G401 (cell line): ENCODE data around the gene ZSWIM1. TPM values are rescaled to one million over a fixed set of nuclear protein-coding genes. Genes with fewer than 3 reads are reported as not detected.

Source experiments
- DNase-seq: peaks from one replicate; pipeline ENCODE4 v3.0.0-alpha.2; 2015; ENCODE audit warnings: low spot score
- in situ Hi-C: cut with HindIII; loops from 2 replicates; pipeline ENCODE4 v1.10.0; 2016; ENCODE audit warnings: low sequenced_read_pairs, mixed read lengths
- total RNA-seq: library from RNA; depleted of rRNA; stranded (reverse); fragments of >200 nt; shearing (Covaris generic); gene quantifications from 2 replicates; pipeline ENCODE4 v1.2.3, GENCODE V29; 2014

Gene ZSWIM1
- total RNA-seq, 1 experiment from 2014 or later = 9.6 TPM

DNA sequence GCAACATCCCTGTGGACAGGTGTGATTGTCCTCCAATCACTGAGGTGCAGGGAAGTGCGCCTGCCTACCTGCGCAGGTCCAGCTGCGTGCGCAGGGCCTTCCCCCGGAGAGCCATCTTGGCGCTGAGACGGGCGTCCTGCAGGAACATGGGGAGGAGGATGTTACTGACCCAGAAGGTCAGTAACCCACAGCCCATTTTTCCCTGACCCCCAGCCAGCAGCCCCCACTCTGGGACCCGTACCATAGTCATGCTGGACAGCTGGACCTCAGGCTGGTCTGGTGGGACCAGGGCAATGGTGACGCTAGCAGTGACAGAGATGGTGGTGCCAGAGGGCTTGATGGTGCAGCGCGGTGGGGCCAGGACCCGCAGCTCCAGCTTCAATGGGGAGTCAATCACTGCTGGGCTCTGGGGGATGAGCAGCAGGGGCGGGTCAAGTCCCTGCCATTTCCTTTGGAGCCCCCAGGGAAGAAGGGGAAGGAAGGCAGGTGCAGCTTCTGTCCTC lies 21.2 kb downstream of the ZSWIM1 start:
- in situ Hi-C loops = no loop called here
- no peak for DNase-seq

DNA sequence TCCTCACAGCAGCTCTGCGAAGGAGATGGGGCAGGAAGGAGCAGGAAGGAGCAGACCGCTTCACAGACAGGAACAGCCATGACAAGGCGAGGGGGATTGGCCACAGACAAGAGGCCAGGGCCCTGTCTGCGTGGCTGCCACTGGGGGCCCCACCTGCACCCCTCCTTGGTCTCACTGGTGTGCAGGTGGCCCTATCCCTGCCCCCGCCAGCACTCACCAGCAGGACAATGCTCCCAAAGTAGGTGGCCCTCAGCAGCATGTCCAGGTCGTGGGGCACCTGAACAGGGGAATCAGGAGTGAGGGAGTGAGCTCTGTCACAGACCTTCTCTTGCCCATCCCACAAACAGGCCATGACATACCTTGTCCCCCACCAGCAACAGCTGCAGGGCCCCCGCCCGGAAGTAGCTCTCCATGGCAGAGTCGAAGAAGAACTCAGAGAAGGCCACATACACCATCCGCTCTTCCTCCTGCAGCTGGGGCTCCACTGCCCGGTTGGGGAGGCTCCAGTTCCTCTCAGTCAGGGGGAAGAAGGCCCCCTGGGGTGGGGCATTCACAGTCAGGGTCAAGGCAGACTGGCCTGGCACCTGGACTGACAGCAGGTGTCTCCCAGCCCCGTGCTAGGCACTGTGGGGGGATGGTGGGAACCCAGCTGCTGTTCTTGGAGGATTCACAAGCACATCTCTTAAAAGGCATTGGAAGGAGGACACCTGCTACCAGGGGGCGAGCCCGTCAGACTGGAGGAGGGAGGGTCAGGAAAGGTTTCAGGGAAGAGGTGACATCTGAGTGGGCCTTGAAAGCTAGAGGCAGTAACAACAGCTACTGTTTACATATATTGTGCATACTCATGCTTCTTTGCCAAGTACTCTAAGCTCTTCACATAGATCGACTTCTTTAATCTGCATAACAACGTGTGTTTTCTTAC lies 23.8 kb downstream of the ZSWIM1 start:
- DNase-seq = no peak
- in situ Hi-C loops = no loop called here

- in situ Hi-C loops = no loop called here
These were observed 24.6 kb downstream of the ZSWIM1 start for GRCh38 chr20:45905505-45906079.

GRCh38 chr20:45907219-45907948 lies 26.4 kb downstream of the ZSWIM1 start:
- DNase-seq = no peak
- in situ Hi-C loops = no loop called here

More at GRCh38 chr20:45905505-45906079, 24.6 kb downstream of the ZSWIM1 start:
- DNase-seq = no peak

GRCh38 chr20:45908084-45908483 lies 27.1 kb downstream of the ZSWIM1 start:
- in situ Hi-C loops = no loop called here
- no peak for DNase-seq

- no peak for DNase-seq
- in situ Hi-C loops = no loop called here
These were observed 28.3 kb downstream of the ZSWIM1 start for GRCh38 chr20:45909336-45909808.

DNA sequence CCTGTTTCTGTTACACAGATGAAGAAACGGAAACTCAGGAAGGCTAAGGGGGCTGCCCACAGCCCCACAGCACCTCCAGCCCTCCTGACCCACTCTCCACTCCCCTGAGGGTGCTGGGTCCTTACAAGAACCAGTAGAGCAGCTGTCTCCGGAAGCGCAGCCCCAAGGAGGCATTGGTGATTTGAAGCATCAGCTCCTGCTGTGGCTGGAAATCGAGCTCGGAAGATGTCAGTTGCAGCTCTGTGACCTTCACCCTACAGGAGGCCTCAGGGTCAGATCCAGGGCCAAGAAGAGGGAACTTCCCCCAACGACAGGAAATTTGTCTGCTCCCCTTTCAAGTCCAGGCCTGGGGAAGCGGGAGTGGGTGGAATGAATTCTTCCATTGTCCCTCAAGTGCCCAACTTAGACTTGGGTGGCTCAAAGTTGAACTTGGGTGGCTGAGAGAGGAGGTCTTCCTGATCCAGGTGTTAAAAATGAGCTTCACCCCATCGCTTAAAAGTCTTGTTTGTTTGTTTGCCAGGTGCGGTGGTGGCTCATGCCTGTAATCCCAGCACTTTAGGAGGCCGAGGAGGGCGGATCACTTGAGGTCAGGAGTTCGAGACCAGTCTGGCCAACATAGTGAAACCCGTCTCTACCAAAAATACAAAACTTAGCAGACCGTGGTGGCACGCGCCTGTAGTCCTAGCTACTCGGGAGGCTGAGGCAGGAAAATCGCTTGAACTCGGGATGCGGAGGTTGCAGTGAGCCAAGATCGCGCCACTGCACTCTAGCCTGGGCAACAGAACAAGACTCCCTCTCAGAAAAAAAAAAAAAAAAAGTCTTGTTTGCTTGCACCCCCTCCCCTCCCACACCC lies 29.0 kb downstream of the ZSWIM1 start:
- no peak for DNase-seq
- in situ Hi-C loops = no loop called here

DNA sequence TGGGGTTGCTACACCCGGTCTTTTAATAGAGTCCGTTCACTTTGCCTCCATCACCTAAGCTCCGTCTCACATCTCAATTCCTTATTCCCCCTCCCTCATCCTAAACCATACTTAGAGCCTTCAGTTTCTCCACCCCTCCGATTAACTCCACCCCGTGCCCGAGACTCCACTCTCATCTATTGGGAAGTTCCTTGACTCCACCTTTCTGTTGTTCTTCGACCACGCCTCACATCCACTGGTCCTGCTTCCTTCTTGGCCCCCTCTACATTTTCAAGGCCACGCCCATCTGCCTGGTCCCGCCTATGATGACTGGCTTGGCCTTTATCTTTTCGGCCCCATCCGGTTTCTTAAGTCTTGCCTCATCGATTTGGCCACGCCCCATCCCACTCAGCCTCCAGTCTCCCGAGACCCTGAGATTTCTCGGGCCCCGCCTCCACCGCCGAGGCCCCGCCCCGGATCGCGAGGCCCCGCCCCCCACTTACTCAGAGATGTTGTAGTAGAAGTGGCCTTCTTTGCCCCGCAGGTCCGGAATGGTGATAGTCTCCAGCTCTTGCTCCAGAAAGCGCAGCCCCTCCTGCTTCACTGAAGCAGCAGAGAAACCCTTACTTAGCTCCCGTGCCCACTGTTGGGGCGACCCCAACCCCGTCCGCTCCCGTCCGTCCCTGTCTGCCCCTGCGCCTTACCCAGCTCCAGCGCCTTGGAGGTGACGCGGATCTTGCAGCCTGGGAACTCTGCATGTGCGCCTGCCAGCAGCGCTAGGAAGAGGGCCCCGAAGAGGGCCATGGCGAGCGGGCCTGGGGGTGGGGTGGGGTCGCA lies 29.9 kb downstream of the ZSWIM1 start:
- peak; percentile 85 for DNase-seq
- in situ Hi-C loops = no loop called here

- in situ Hi-C loops = no loop called here
These were observed 30.7 kb downstream of the ZSWIM1 start, which contains the start of gene PLTP for GRCh38 chr20:45911486-45912343. TSS of gene PLTP (minus strand) at chr20:45912155. CDS start at chr20:45911452, 703 bp downstream.

GRCh38 chr20:45912344-45912682 lies 31.3 kb downstream of the ZSWIM1 start:
- in situ Hi-C loops = no loop called here
- no peak for DNase-seq

More at GRCh38 chr20:45911486-45912343, 30.7 kb downstream of the ZSWIM1 start, which contains the start of gene PLTP:
- DNase-seq = peak; percentile 47

DNA sequence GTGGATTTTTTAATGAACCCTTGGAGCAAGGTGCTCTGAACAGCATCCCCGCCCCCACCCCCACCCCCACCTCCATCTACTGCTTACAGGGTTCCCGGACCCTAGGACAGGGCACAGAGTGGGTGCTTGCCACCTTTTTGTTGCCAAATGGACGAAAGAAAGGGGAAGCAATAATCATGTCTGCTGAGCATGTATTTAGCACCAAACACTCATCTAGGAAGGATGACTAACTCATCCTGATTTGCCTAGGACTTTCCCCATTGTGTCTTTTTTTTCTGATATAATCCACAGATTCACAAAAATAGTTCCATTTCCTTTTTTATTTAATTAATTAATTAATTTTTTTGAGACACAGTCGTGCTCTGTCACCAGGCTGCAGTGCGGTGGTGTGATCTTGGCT lies 32.1 kb downstream of the ZSWIM1 start:
- DNase-seq = no peak
- in situ Hi-C loops = no loop called here

DNA sequence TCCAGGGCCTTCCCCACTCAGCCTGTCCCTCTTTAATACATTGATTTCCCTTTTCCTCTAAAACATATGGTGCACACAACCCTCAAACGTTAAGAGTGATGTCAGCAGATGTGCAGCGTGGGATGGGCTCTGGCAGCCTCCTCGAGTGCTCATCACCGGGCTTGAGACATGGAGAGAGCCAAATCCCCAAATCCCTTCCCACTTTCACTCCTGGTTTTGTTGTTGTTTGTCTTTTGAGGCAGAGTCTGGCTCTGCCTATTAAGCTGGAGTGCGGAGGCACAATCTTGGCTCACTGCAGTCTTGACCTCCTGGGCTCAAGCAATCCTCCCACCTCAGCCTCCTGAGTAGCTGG lies 36.7 kb downstream of the ZSWIM1 start:
- in situ Hi-C loops = no loop called here
- DNase-seq = no peak

DNA sequence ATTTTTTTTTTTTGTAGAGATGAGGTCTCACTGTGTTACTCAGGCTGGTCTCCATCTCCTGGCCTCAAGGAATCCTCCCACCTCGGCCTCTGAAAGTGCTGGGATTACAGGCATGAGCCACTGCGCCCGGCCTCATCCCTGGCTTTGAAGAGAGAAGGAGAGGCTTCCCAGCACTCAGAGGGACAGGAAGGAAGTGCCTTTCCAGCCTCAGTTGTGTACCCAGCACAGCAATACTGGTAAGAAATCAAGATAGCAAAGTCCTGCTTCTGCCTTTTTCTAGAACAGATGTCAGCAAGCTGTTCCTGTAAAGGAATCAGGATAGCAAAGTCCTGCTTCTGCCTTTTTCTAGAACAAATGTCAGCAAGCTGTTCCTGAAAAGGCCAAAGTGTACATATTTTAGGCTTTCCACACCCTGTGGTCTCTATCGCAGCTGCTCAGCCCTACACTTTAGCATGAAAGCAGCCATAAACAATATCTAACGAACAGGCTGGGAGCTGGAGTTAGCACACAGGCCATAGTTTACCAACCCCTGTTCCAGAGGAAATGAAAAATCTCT lies 37.2 kb downstream of the ZSWIM1 start:
- DNase-seq = no peak
- in situ Hi-C loops = no loop called here

DNA sequence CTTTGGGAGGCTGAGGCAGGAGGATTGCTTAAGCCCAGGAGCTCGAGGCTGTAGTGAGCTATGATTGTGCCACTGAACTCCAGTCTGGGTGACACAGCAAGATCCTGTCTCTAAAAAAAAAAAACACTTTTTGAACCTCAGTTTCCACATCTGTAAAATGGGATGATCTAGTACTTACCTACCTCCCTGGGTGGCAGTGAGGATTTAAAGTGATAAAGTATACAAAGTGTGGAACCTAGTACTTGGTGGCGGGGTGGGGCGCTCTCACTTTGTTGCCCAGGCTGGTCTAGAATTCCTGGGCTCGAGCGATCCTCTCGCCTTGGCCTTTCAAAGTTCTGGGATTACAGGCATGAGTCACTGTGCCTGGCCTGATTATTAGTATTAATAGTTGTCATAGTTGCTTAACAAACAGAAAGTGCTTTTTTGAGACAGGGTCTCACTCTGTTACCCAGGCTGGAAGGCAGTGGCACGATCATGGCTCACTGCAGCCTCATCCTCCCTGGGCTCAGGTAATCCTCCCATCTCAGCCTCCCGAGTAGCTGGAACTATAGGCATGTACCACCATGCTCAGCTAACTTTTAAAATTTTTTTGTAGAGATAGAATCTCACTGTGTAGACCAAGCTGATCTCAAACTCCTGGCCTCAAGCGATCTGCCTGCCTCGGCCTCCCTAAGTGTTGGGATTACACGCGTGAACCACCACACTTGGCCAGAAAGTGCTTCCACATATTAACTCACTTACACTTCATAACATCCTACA lies 37.9 kb downstream of the ZSWIM1 start:
- DNase-seq = no peak
- in situ Hi-C loops = no loop called here

- DNase-seq = no peak
- in situ Hi-C loops = no loop called here
These were observed 38.7 kb downstream of the ZSWIM1 start for GRCh38 chr20:45919542-45920399.
